Fibroblast of lung (primary cell): ENCODE results near the gene AGXT.

ENCODE experiments used
- EZH2 ChIP-seq: IDR thresholded peaks from 2 replicates; pipeline ENCODE4 v1.5.1; 2012; ENCODE audit warnings: low read length, control low read depth, mild to moderate bottlenecking; ENCODE audit errors: missing control alignments
- TF ChIP-seq, protein P1 (sequence below), 2 donors: IDR thresholded peaks in 1 of 2; conservative IDR thresholded peaks in 1 of 2; 1 replicate in 1 of 2; 2 replicates in 1 of 2; pipeline ENCODE4 v1.5.1; 2011 to 2012; ENCODE audit warnings: low read length in 2 of 2, control low read depth in 1 of 2, inconsistent platforms in 1 of 2, low read depth in 1 of 2, mild to moderate bottlenecking in 1 of 2

DNA sequence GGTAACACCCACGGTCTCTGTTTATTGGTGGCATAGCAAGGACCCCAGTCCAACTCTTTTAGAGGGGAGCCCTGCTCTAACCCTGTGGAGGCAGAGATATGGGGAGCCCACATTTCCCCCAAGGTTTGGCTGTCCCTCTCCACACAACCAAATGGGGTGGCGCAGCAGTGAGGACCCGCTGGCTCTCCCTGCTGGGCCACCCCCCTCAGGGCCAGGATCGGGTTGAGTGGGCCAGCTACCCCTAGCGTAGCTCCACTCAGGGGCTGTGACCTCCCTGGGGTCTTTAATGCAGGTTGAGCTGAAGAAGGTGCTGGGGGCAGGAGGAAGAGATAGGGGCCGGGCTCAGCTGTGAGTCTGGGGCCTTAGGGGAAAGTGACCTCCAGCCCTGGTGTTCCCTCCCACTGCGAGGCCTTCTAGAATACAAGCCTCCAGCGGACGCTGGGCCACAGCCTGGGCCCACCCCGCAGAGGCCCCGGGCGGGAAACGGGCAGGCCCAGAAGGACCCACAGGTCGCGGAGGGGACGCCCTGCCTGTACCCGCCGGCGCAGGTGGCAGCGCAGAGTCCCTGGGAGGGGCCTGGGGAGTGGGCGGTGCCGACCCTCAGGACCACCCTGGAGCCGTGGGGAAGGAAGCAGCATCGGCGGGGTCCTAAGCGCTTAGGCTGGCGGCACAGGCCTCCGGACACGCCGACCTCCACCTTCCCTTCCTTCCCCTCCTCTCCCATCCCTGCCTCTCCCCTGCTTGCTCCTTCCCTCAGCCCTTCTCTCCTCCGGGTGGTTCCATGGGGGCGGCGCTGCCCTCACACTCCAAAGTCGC is 47.1 kb downstream of the AGXT start:
- no peak for TF ChIP-seq EZH2
- TF ChIP-seq, protein P1, sequence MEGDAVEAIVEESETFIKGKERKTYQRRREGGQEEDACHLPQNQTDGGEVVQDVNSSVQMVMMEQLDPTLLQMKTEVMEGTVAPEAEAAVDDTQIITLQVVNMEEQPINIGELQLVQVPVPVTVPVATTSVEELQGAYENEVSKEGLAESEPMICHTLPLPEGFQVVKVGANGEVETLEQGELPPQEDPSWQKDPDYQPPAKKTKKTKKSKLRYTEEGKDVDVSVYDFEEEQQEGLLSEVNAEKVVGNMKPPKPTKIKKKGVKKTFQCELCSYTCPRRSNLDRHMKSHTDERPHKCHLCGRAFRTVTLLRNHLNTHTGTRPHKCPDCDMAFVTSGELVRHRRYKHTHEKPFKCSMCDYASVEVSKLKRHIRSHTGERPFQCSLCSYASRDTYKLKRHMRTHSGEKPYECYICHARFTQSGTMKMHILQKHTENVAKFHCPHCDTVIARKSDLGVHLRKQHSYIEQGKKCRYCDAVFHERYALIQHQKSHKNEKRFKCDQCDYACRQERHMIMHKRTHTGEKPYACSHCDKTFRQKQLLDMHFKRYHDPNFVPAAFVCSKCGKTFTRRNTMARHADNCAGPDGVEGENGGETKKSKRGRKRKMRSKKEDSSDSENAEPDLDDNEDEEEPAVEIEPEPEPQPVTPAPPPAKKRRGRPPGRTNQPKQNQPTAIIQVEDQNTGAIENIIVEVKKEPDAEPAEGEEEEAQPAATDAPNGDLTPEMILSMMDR (conservative IDR thresholded peaks at IDR 0.05 in 1 of 2, IDR thresholded peaks at IDR 0.05 in 1 of 2; ENCODE audit: low read depth in 1 of 2, low read length in 2 of 2): no peak
